Vagina (tissue), 2 donors: ENCODE measurements around the gene ASAH2. TPM values are rescaled to one million over a fixed set of nuclear protein-coding genes. Genes with fewer than 3 reads are reported as not detected.

Source experiments
- DNase-seq, 2 donors: peaks; one replicate each; pipeline ENCODE4 v3.0.0-alpha.2; 2017; ENCODE audit errors: extremely low spot score in 2 of 2
- H3K27ac ChIP-seq: fragments of 200-600 bp; sonication (generic); one replicate; pipeline ENCODE4 v1.5.1; 2019
- H3K27me3 ChIP-seq: fragments of 200-600 bp; sonication (generic); one replicate; pipeline ENCODE4 v1.5.1; 2019
- H3K36me3 ChIP-seq, 2 donors: fragments of 200-600 bp; sonication (generic); one replicate each; pipeline ENCODE4 v1.5.1; 2017 to 2019
- H3K4me1 ChIP-seq: fragments of 200-600 bp; sonication (generic); one replicate; pipeline ENCODE4 v1.5.1; 2019
- H3K4me3 ChIP-seq, 2 donors: fragments of 200-600 bp; sonication (generic); 1 replicate in 1 of 2; 2 replicates in 1 of 2; pipeline ENCODE4 v1.5.1; 2016 to 2019
- H3K9me3 ChIP-seq: fragments of 200-600 bp; sonication (generic); one replicate; pipeline ENCODE4 v1.5.1; 2019
- POLR2A ChIP-seq, 2 donors: fragments of 450-650 bp; IDR thresholded peaks; one replicate each; pipeline ENCODE4 v1.6.1; 2017; ENCODE audit warnings: antibody characterized with exemption in 2 of 2, mild to moderate bottlenecking in 2 of 2, moderate library complexity in 2 of 2
- POLR2AphosphoS5 ChIP-seq, 2 donors: sonication (generic); formaldehyde crosslinking; IDR thresholded peaks; one replicate each; pipeline ENCODE4 v1.9.0; 2017; ENCODE audit warnings: antibody characterized with exemption in 2 of 2, mild to moderate bottlenecking in 2 of 2, low read depth in 1 of 2; ENCODE audit not compliant: insufficient read depth in 1 of 2
- intact Hi-C: fragments of 100-400 bp; cut with DNase I; formaldehyde crosslinking; loops from one replicate; pipeline ENCODE4 v1.15.1; 2023
- total RNA-seq: library from RNA; depleted of rRNA; stranded (reverse); fragments of >200 nt; gene quantifications from one replicate; pipeline ENCODE4 v1.2.3, GENCODE V29; 2016
- TF ChIP-seq, protein P1 (sequence below), 3 experiments: fragments of 450-650 bp in 2 of 3; fragments of 200-600 bp in 1 of 3; sonication (generic) in 1 of 3; IDR thresholded peaks; one replicate each; pipeline ENCODE4 v1.5.1; 2017 to 2019; ENCODE audit warnings: antibody characterized with exemption in 3 of 3, mild to moderate bottlenecking in 2 of 3, moderate library complexity in 2 of 3

Gene ASAH2
- total RNA-seq, 1 donor from 2014 or later = 2.5 TPM

DNA sequence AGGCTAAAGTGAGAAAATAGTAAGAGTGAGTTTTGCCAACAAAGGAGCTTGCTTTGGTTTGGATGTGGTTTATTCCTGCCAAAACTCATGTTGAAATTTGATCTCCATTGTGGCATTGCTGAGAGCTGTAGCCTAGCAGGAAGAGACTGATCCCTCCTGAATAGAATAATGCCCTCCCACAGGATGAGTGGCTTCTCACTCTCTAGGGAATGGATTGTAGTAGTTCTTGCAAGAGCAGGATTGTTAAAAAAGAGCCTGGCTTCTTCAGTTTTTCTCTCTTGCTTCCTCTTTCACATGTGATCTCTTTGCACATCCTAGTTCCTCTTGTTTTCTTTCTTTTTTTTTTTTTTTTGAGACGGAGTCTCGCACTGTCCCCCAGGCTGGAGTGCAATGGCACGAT lies 34.4 kb downstream of the ASAH2 start:
- Histone ChIP-seq H3K4me3 (no peak overlapping the region), H3K9me3 (no peaks in the 10 kb centered on the region), H3K27me3 (no peaks in the 10 kb centered on the region), H3K27ac (no peak overlapping the region), H3K4me1 (no peaks in the 10 kb centered on the region), H3K36me3 (no peaks in the 10 kb centered on the region)
- TF ChIP-seq, protein P1, sequence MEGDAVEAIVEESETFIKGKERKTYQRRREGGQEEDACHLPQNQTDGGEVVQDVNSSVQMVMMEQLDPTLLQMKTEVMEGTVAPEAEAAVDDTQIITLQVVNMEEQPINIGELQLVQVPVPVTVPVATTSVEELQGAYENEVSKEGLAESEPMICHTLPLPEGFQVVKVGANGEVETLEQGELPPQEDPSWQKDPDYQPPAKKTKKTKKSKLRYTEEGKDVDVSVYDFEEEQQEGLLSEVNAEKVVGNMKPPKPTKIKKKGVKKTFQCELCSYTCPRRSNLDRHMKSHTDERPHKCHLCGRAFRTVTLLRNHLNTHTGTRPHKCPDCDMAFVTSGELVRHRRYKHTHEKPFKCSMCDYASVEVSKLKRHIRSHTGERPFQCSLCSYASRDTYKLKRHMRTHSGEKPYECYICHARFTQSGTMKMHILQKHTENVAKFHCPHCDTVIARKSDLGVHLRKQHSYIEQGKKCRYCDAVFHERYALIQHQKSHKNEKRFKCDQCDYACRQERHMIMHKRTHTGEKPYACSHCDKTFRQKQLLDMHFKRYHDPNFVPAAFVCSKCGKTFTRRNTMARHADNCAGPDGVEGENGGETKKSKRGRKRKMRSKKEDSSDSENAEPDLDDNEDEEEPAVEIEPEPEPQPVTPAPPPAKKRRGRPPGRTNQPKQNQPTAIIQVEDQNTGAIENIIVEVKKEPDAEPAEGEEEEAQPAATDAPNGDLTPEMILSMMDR (IDR thresholded peaks at IDR 0.05) = no peak
- no peak for TF ChIP-seq POLR2A (IDR thresholded peaks at IDR 0.05)
- no peak for TF ChIP-seq POLR2AphosphoS5 (IDR thresholded peaks at IDR 0.05; ENCODE audit: insufficient read depth in 1 of 2, low read depth in 1 of 2)
- intact Hi-C loops = no loop called here
- DNase-seq = no peak

DNA sequence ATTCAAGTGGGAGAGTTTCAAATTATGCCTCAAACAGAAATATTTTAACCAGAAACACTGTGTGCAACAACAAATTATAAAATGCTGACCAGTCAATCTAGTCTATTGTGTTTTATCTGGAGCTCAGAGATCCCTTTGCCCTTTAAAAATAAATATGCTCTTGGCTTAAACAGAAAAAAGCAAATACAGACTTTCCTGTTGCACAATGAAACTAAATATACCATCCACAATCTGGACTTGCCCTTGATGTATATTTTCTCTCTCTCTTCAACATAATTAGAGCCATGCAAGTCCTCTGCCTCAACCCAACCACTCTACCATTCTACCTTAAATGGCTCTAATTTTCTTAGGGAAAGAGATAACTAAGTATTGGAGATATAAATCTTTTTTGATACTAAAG lies 34.9 kb downstream of the ASAH2 start:
- Histone ChIP-seq H3K9me3 (no peaks in the 10 kb centered on the region), H3K27me3 (no peaks in the 10 kb centered on the region), H3K4me3 (no peak overlapping the region), H3K4me1 (no peaks in the 10 kb centered on the region), H3K36me3 (no peaks in the 10 kb centered on the region), H3K27ac (no peak overlapping the region)
- TF ChIP-seq POLR2AphosphoS5 (IDR thresholded peaks at IDR 0.05; ENCODE audit: insufficient read depth in 1 of 2, low read depth in 1 of 2) (no peak), POLR2A (IDR thresholded peaks at IDR 0.05) (no peak)
- TF ChIP-seq, protein P1 (IDR thresholded peaks at IDR 0.05) = no peak
- intact Hi-C loops = no loop called here
- DNase-seq = no peak

DNA sequence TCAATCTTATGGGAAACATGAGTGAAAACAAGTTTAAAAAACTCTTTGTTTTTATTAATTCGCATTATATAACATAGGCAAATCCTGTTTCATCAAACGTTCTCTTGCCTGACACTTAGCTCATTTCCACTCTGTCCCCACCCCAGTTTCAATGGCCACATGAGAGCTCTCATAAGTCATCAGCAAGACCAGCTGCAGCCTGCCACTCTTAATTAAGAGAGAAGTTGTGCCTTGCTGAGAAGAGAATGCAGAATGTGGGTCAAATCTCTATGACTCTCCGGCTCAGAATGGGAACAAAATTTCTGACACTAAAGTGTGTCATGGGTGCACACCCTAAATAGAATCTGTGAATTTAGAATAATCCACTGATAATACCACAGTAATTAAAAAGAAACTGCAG lies 39.6 kb downstream of the ASAH2 start:
- H3K27me3 ChIP-seq = no peaks in the 10 kb centered on the region
- TF ChIP-seq POLR2A (IDR thresholded peaks at IDR 0.05) (no peak), POLR2AphosphoS5 (IDR thresholded peaks at IDR 0.05; ENCODE audit: insufficient read depth in 1 of 2, low read depth in 1 of 2) (no peak)
- TF ChIP-seq, protein P1 (IDR thresholded peaks at IDR 0.05) = no peak
- H3K36me3 ChIP-seq = no peaks in the 10 kb centered on the region
- H3K4me3 ChIP-seq = no peak overlapping the region
- DNase-seq = no peak
- H3K9me3 ChIP-seq = no peaks in the 10 kb centered on the region
- H3K4me1 ChIP-seq = no peaks in the 10 kb centered on the region
- intact Hi-C loops = no loop called here
- H3K27ac ChIP-seq = no peak overlapping the region

DNA sequence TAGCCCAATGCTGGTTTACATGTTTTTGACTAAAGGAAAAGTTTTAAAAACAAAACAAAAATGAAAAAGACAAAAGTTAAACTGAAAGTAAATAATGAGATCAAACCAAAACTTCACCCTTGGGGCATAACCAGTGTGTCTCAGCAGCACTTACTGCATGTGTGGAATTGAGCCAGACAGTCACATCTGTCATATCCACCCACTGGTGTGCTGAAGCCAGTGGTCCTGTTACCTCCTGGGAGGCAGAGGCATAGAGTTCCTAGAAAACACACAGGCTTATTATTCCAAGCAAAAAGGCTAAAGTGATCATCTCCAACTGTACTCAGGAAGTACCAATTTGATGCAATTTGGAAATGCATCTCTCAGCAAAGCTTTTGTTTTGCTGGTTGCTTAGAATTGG lies 40.4 kb downstream of the ASAH2 start:
- no peaks in the 10 kb centered on the region for H3K27me3 ChIP-seq
- no peak overlapping the region for H3K27ac ChIP-seq
- intact Hi-C loops = no loop called here
- H3K4me3 ChIP-seq = no peak overlapping the region
- no peak for DNase-seq
- no peaks in the 10 kb centered on the region for H3K36me3 ChIP-seq
- H3K9me3 ChIP-seq = no peaks in the 10 kb centered on the region
- no peaks in the 10 kb centered on the region for H3K4me1 ChIP-seq
- TF ChIP-seq POLR2A (IDR thresholded peaks at IDR 0.05) = no peak
- TF ChIP-seq POLR2AphosphoS5 (IDR thresholded peaks at IDR 0.05; ENCODE audit: insufficient read depth in 1 of 2, low read depth in 1 of 2) = no peak
- TF ChIP-seq, protein P1 (IDR thresholded peaks at IDR 0.05) = no peak

Other genes starting within 250 kb of the ASAH2 start
- 28.7 TPM for gene WASHC2A, start 183.6 kb downstream of the ASAH2 start, total RNA-seq